Raji (cell line): Measurements from ENCODE around the gene CYP3A5.

Source experiments
- POLR2A ChIP-seq: IDR thresholded peaks from 2 replicates; pipeline ENCODE4 v1.6.1; 2011; ENCODE audit warnings: low read depth, low read length, control low read depth; ENCODE audit not compliant: insufficient read depth

CYP3A5 gene

GRCh38 chr7:99685129-99685758 is 5.4 kb upstream of the CYP3A5 start:
- TF ChIP-seq POLR2A = no peak

- no peak for TF ChIP-seq POLR2A
These were observed 780 bp downstream of the CYP3A5 start for GRCh38 chr7:99679032-99679399.

GRCh38 chr7:99677648-99678045 is 2.1 kb downstream of the CYP3A5 start:
- TF ChIP-seq POLR2A = no peak

GRCh38 chr7:99677013-99677647 is 2.7 kb downstream of the CYP3A5 start:
- TF ChIP-seq POLR2A = no peak

- TF ChIP-seq POLR2A = no peak
These were observed 4.6 kb downstream of the CYP3A5 start for GRCh38 chr7:99674995-99675742.

GRCh38 chr7:99672573-99672972 is 7.2 kb downstream of the CYP3A5 start:
- no peak for TF ChIP-seq POLR2A

GRCh38 chr7:99669782-99670181 is 10.0 kb downstream of the CYP3A5 start:
- no peak for TF ChIP-seq POLR2A

GRCh38 chr7:99668541-99668940 is 11.3 kb downstream of the CYP3A5 start:
- TF ChIP-seq POLR2A = no peak

- TF ChIP-seq POLR2A = no peak
These were observed 12.6 kb downstream of the CYP3A5 start for GRCh38 chr7:99667179-99667578.

GRCh38 chr7:99666013-99666395 is 13.8 kb downstream of the CYP3A5 start:
- TF ChIP-seq POLR2A = no peak

- no peak for TF ChIP-seq POLR2A
These were observed 14.3 kb downstream of the CYP3A5 start for GRCh38 chr7:99665312-99666012.

GRCh38 chr7:99653754-99654153 is 26.0 kb downstream of the CYP3A5 start:
- TF ChIP-seq POLR2A = no peak

- TF ChIP-seq POLR2A = no peak
These were observed 27.1 kb downstream of the CYP3A5 start for GRCh38 chr7:99652671-99653070.

GRCh38 chr7:99651290-99651689 is 28.5 kb downstream of the CYP3A5 start:
- TF ChIP-seq POLR2A = no peak

GRCh38 chr7:99648843-99649242 is 31.0 kb downstream of the CYP3A5 start:
- TF ChIP-seq POLR2A = no peak

GRCh38 chr7:99645590-99645989 is 34.2 kb downstream of the CYP3A5 start:
- TF ChIP-seq POLR2A = no peak

- TF ChIP-seq POLR2A = no peak
These were observed 35.4 kb downstream of the CYP3A5 start for GRCh38 chr7:99644431-99644830.
